ENCODE measurements around the gene TMEM47.

GRCh38 chrX:34612036-34612435 lies 45.0 kb downstream of the TMEM47 start:
- TF ChIP-seq YY1 (IDR thresholded peaks at IDR 0.05; ENCODE audit: low read depth, low read length): no peak
- no peak for TF ChIP-seq CTCF (IDR thresholded peaks at IDR 0.05; ENCODE audit: control extremely low read depth in 1 of 3, insufficient read depth in 1 of 3, low read depth in 1 of 3, low read length in 3 of 3)

Data from H1 (cell line).